ENCODE measurements around the gene LRRC58.

Gene LRRC58

GRCh38 chr3:120369037-120369467, 19.9 kb upstream of the LRRC58 start:
- H3K27ac ChIP-seq (ENCODE audit: low read length): no peak overlapping the region
- peaks cover 7% of the 10 kb centered on the region; the same call in 1 of the 2 replicates for H3K4me1 ChIP-seq (ENCODE audit: low read length)
- H3K4me3 ChIP-seq (ENCODE audit: low read length): no peak overlapping the region
- TF ChIP-seq CTCF (IDR thresholded peaks at IDR 0.05; ENCODE audit: low read depth, low read length) (no peak), EZH2phosphoT487 (IDR thresholded peaks at IDR 0.05; ENCODE audit: low read depth) (no peak)
- H3K27me3 ChIP-seq (ENCODE audit: low read depth, low read length): peaks cover 28% of the 10 kb centered on the region
- no peaks in the 10 kb centered on the region for H4K20me1 ChIP-seq (ENCODE audit: insufficient read depth, low read length)
- no peaks in the 10 kb centered on the region for H3K9me3 ChIP-seq (ENCODE audit: insufficient read depth, low read length)
- H3K79me2 ChIP-seq (ENCODE audit: low read length): no peaks in the 10 kb centered on the region
- H2AFZ ChIP-seq (ENCODE audit: low read depth, low read length): no peak overlapping the region
- no peaks in the 10 kb centered on the region for H3K36me3 ChIP-seq (replicated peaks; ENCODE audit: low read depth, low read length)
- H3K9ac ChIP-seq (ENCODE audit: low read length): no peak overlapping the region
- no peak overlapping the region for H3K4me2 ChIP-seq (ENCODE audit: low read length)

GRCh38 chr3:120368172-120368571, 19.0 kb upstream of the LRRC58 start:
- H3K79me2 ChIP-seq (ENCODE audit: low read length): no peaks in the 10 kb centered on the region
- H3K4me2 ChIP-seq (ENCODE audit: low read length): no peak overlapping the region
- peaks cover 32% of the 10 kb centered on the region for H3K27me3 ChIP-seq (ENCODE audit: low read depth, low read length)
- no peaks in the 10 kb centered on the region for H3K36me3 ChIP-seq (replicated peaks; ENCODE audit: low read depth, low read length)
- no peak overlapping the region for H2AFZ ChIP-seq (ENCODE audit: low read depth, low read length)
- H3K4me1 ChIP-seq (ENCODE audit: low read length): peaks cover 7% of the 10 kb centered on the region; the same call in 1 of the 2 replicates
- H3K4me3 ChIP-seq (ENCODE audit: low read length): no peak overlapping the region
- no peaks in the 10 kb centered on the region for H3K9me3 ChIP-seq (ENCODE audit: insufficient read depth, low read length)
- TF ChIP-seq CTCF (IDR thresholded peaks at IDR 0.05; ENCODE audit: low read depth, low read length): no peak
- no peak for TF ChIP-seq EZH2phosphoT487 (IDR thresholded peaks at IDR 0.05; ENCODE audit: low read depth)
- H4K20me1 ChIP-seq (ENCODE audit: insufficient read depth, low read length): no peaks in the 10 kb centered on the region
- H3K9ac ChIP-seq (ENCODE audit: low read length): no peak overlapping the region
- H3K27ac ChIP-seq (ENCODE audit: low read length): no peak overlapping the region

GRCh38 chr3:120364821-120365220, 15.7 kb upstream of the LRRC58 start:
- TF ChIP-seq EZH2phosphoT487 (IDR thresholded peaks at IDR 0.05; ENCODE audit: low read depth): no peak
- no peak for TF ChIP-seq CTCF (IDR thresholded peaks at IDR 0.05; ENCODE audit: low read depth, low read length)
- no peak overlapping the region for H3K4me2 ChIP-seq (ENCODE audit: low read length)
- no peaks in the 10 kb centered on the region for H3K4me1 ChIP-seq (ENCODE audit: low read length)
- no peaks in the 10 kb centered on the region for H3K36me3 ChIP-seq (replicated peaks; ENCODE audit: low read depth, low read length)
- no peak overlapping the region for H3K4me3 ChIP-seq (ENCODE audit: low read length)
- no peaks in the 10 kb centered on the region for H3K79me2 ChIP-seq (ENCODE audit: low read length)
- no peak overlapping the region for H3K27ac ChIP-seq (ENCODE audit: low read length)
- H2AFZ ChIP-seq (ENCODE audit: low read depth, low read length): no peak overlapping the region
- H3K27me3 ChIP-seq (ENCODE audit: low read depth, low read length): peaks cover 32% of the 10 kb centered on the region
- H4K20me1 ChIP-seq (ENCODE audit: insufficient read depth, low read length): no peaks in the 10 kb centered on the region
- H3K9me3 ChIP-seq (ENCODE audit: insufficient read depth, low read length): no peaks in the 10 kb centered on the region
- no peak overlapping the region for H3K9ac ChIP-seq (ENCODE audit: low read length)

- TF ChIP-seq EZH2phosphoT487 (IDR thresholded peaks at IDR 0.05; ENCODE audit: low read depth) (no peak), CTCF (IDR thresholded peaks at IDR 0.05; ENCODE audit: low read depth, low read length) (no peak)
- no peak overlapping the region for H3K9ac ChIP-seq (ENCODE audit: low read length)
- no peak overlapping the region for H3K27ac ChIP-seq (ENCODE audit: low read length)
- H3K4me2 ChIP-seq (ENCODE audit: low read length): no peak overlapping the region
- H3K9me3 ChIP-seq (ENCODE audit: insufficient read depth, low read length): no peaks in the 10 kb centered on the region
- no peak overlapping the region for H2AFZ ChIP-seq (ENCODE audit: low read depth, low read length)
- peaks cover 32% of the 10 kb centered on the region for H3K27me3 ChIP-seq (ENCODE audit: low read depth, low read length)
- no peak overlapping the region for H3K4me3 ChIP-seq (ENCODE audit: low read length)
- H4K20me1 ChIP-seq (ENCODE audit: insufficient read depth, low read length): no peaks in the 10 kb centered on the region
- no peaks in the 10 kb centered on the region for H3K79me2 ChIP-seq (ENCODE audit: low read length)
- H3K4me1 ChIP-seq (ENCODE audit: low read length): no peaks in the 10 kb centered on the region
- H3K36me3 ChIP-seq (replicated peaks; ENCODE audit: low read depth, low read length): no peaks in the 10 kb centered on the region
Observed at GRCh38 chr3:120364101-120364500, 14.9 kb upstream of the LRRC58 start.

Measured in OCI-LY3 (cell line).